CD4-positive, alpha-beta T cell treated with Interleukin-1 beta for 1 hour (primary cell): ENCODE results near the gene SOD1.
A peak's percentile ranks its signal among the peaks of the same experiment; 100 is the strongest.
"Not testable (repeated sequence)": the region's sequence is repeated elsewhere in the genome, so short reads cannot be mapped to it uniquely, and the experiment has no call there.

Experiments used
- DNase-seq, 2 donors: peaks; one replicate each; pipeline ENCODE4 v3.0.0-alpha.2; 2020 to 2022

SOD1 gene

DNA sequence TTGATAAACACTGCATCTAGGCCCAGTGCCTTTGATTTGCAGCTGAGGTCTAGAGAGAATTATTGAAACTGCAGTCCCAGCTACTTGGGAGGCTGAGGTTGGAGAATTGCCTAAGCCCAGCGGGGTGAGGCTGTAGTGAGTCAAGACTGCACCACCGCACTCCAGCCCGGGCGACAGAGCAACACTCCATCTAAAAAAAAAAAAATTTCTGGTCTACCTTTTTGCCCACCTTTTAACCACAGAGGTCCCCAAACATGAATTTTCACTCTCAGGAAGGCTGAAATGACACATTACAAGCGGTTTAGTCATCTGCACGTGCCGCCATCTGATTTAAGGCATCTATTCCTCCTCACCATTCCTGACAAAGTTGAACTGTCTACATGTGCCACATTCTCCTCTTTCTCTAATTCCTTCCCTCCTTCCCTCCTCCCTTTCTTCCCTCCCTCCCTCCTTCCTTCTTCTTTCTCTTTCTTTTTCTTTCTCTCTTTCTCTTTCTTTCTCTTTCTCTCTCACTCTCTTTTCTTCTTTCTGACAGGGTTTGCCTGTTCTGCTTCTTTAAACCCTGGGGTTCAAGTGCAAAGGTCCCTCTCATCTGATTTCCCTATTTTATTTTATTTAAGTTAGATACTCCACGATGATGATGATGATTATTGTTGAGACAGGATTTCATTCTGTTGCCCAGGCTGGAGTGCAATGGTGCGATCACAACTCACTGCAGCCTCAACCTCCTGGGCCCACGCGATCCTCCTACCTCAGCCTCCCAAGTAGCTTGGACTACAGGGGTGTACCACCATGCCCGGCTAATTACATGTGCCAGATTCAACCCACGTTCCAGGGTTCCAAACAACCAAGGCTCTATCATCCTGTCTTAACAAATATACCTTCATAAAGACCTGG is 3.0 kb upstream of the SOD1 start:
- DNase-seq: no peak

DNA sequence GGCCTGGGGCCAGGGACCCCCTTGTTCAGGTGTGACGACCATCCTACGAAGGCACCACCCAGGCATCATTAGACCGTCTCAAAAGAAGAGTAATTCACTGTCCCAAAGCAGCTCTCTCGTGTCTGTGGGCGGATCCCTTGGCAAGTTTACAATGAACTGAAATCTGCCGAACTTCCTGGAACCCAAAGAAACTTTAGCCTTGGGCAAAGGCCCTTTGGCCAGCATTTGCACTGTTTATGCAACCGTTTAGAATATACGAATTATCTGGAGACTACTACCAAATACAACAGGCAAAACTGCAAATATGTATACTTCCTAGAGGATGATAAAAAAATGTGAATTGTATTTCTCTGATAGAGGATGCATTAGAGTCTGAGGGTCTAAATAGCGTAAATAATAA is 1.4 kb upstream of the SOD1 start:
- DNase-seq: no peak

DNA sequence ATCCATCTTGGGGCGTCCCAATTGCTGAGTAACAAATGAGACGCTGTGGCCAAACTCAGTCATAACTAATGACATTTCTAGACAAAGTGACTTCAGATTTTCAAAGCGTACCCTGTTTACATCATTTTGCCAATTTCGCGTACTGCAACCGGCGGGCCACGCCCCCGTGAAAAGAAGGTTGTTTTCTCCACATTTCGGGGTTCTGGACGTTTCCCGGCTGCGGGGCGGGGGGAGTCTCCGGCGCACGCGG is 282 bp upstream of the SOD1 start:
- no peak for DNase-seq

DNA sequence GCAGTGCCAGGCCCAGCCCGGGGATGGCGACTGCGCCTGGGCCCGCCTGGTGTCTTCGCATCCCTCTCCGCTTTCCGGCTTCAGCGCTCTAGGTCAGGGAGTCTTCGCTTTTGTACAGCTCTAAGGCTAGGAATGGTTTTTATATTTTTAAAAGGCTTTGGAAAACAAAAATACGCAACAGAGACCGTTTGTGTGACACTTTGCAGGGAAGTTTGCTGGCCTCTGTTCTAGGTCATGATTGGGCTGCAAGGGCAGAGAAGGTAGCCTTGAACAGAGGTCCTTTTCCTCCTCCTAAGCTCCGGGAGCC is 719 bp downstream of the SOD1 start:
- no peak for DNase-seq

DNA sequence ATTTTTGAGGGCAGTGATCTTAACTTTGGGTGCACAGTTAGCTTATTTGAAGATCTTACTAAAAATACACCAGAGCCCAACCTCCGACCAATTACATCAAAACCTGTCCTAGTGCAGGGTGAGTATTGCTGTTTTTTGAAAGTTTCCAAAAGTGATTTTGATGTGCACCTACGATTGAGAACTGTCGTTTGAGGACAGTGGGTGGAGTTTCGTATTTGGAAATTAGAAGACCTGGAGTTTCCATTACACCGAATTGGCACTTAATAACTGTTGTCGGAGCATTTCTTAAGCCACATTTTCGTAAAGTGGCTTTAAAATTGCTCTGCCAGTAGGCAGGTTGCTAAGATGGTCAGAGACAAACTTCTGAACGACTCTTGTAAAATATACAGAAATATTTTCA is 1.1 kb downstream of the SOD1 start:
- no peak for DNase-seq

DNA sequence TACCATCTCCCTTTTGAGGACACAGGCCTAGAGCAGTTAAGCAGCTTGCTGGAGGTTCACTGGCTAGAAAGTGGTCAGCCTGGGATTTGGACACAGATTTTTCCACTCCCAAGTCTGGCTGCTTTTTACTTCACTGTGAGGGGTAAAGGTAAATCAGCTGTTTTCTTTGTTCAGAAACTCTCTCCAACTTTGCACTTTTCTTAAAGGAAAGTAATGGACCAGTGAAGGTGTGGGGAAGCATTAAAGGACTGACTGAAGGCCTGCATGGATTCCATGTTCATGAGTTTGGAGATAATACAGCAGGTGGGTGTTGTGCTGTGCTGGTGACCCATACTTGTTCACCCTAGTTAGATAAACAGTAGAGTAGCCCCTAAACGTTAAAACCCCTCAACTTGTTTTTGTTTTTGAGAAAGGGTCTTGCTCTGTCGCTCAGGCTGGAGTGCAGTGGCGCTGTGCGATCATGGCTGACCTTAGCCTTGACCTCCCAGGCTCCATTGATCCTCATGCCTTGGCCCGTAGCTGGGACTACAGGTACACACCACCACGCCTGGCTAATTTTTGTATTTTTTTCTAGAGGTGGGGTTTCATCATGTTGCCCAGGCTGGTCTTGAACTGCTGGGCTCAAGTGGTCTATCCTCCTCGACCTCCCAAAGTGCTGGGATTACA is 4.2 kb downstream of the SOD1 start:
- DNase-seq: no peak

DNA sequence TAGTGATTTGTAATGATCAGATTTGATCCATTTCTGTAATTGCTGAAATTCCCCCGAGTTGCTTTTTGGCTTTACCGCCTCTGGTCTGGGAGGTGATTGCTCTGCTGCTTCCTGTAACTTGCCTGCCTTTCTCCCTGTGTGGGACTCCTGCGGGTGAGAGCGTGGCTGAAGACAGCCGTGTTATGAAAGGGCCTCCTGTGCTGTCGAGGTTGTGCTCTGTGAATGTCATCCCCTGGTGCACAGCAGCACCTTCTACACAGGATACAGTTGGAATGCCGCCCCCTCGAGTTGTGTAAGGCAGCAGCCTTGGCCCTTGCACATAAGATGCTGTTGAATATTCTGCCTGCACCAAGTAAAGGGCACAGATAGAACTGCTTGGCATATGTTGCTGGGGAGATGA is 5.9 kb downstream of the SOD1 start:
- DNase-seq: peak in 1 of 2 donors; percentile 15

DNA sequence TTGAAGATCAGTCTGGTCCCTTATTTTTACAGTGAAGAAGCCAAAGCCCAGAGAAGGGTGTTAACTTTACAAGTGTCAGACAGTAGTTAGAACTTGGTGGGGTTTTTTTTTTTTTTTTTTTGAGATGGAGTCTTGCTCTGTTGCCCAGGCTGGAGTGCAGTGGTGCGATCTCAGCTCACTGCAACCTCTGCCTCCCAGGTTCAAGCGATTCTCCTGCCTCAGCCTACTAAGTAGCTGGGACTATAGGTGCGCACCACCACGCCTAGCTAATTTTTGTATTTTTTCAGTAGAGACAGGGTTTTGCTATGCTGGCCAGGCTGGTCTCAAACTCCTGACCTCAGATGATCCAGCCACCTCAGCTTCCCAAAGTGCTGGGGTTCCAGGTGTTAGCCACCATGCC is 6.4 kb downstream of the SOD1 start:
- not testable (repeated sequence) for DNase-seq

DNA sequence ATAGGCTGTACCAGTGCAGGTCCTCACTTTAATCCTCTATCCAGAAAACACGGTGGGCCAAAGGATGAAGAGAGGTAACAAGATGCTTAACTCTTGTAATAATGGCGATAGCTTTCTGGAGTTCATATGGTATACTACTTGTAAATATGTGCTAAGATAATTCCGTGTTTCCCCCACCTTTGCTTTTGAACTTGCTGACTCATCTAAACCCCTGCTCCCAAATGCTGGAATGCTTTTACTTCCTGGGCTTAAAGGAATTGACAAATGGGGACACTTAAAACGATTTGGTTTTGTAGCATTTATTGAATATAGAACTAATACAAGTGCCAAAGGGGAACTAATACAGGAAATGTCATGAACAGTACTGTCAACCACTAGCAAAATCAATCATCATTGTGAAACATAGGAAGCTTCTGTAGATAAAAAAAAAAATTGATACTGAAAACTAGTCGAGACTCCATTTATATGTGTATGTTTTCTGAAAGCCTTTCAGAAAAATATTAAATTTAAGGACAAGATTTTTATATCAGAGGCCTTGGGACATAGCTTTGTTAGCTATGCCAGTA is 7.0 kb downstream of the SOD1 start:
- DNase-seq: no peak

DNA sequence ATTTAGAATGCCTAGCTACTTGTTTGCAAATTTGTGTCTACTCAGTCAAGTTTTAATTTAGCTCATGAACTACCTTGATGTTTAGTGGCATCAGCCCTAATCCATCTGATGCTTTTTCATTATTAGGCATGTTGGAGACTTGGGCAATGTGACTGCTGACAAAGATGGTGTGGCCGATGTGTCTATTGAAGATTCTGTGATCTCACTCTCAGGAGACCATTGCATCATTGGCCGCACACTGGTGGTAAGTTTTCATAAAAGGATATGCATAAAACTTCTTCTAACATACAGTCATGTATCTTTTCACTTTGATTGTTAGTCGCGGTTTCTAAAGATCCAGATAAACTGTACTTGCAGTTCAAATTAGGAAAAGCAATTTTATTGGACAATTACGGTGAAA is 7.6 kb downstream of the SOD1 start:
- DNase-seq: no peak

DNA sequence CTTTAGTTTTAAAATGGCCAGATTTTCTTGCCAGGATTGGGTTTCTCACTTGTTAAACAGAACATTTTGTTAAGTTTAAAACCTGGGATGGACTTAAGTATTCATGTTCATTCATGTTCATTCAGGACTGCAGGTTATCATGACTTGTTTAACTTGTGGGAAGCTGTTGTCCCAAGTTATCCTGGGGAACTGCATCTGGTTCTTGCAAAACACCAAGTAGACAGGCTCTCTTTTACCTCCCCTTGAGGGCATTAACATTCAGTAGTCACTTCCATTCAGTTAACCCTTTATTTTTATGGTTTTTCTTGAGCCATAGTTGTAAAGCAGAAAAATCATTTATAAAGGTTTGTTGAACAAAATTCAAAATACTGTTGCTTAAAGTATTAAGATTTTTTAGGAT is 8.1 kb downstream of the SOD1 start:
- DNase-seq: no peak

DNA sequence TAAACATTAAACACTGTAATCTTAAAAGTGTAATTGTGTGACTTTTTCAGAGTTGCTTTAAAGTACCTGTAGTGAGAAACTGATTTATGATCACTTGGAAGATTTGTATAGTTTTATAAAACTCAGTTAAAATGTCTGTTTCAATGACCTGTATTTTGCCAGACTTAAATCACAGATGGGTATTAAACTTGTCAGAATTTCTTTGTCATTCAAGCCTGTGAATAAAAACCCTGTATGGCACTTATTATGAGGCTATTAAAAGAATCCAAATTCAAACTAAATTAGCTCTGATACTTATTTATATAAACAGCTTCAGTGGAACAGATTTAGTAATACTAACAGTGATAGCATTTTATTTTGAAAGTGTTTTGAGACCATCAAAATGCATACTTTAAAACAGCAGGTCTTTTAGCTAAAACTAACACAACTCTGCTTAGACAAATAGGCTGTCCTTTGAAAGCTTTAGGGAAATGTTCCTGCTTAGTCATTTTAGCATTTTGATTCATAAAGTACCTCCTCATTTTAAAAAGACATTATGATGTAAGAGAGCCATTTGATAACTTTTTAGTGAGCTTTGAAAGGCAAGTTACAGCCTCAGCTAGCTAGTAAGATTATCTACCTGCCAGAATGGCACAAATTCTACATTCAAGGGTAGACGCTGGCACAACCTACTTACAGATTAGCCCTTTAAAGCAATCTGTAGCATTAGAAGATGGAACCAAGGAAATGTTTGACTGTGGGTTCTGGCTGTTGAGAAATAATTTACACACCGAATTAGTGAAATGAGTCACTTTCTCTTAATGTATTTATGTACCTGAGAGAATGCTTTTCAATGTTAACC is 9.4 kb downstream of the SOD1 start:
- no peak for DNase-seq

DNA sequence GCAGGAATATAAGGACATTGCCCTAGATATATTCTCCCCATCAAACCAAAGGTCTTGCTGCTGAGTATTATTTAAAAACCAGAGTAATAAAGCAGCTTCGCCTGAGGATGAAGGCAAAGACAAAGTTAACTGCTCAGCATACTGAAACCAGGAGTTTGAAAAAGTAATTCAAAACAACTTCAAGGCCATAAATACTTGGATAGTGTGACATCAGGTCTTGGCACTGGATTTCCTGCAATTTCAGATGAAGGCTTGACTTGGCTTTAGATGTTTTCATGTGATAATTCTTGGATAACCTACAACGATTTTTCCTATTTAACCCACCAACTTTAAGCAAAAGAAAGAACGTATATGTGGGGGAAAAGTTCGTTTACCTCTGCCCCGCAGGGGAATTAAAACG is 10.6 kb downstream of the SOD1 start:
- no peak for DNase-seq

DNA sequence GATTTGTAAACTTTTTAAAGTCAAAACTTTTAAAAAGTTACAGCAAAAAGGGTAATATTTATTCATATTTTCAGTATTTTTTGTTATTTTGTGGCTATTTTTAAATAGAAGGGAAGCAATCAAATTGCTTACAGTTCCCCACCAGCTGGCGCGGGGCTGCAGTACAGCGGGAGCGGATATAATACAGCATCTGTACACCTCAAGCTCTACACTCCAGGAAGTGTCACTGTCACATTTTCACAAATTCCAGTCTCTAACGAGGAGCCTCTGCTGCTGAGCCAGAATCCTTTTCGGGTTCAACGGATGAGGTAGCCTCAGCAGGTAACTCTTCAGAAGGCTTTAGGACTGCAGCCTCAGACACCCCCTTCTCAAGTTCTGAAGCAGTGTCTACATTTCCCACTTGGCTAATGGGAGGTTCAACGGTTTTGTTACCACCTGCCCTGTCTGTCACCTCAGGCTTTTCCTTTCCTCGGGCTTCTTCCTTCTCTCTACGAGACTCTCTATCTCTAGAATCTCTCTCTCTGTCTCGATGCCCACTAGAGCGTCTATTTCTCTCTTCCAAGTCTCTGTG is 11.7 kb downstream of the SOD1 start:
- no peak for DNase-seq

DNA sequence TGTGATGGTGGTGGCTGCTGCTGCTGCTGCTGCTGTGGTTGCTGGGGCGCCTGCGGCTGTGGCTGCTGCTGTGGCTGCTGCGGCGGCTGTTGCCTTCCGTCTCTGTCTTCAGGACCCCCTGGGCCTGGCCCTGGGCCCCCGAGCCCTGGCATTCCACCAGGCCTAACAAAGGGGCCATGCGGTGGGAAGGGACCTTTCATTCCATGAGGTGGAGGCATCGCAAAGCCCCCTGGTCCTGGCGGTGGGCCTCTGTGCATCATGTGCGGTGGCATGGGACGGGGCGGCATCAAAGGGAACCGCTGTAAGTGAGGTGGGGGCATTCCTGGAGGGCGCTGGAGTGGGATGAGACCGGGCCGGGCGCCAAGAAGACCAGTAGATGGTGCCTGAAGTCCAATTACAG is 12.4 kb downstream of the SOD1 start:
- no peak for DNase-seq

DNA sequence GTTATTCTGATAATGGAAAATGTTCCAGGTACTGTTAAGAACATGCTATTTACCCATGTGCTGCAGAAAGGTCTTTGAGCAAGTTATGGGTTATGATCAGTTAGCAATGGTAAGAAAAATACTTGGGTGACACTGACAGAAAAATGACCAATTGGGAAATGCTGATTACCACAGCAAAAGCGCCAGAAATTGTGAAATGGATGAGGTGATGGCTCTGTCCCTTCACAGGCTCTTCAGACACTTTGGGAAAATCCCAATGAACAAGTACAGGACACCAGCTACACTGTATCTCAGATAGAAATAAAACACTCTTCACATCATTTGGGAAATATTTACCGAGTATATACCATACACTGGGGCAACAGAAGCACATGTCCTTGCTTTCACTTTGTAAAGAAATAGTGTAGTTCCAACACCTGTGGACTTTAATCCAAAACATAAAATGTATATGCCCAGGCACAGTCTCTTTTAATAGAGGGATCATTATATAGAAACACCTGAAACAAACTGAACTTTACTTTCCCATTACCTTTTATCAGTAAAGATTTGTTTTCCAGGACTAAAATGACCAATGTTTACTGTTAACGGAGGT is 13.9 kb downstream of the SOD1 start:
- no peak for DNase-seq

DNA sequence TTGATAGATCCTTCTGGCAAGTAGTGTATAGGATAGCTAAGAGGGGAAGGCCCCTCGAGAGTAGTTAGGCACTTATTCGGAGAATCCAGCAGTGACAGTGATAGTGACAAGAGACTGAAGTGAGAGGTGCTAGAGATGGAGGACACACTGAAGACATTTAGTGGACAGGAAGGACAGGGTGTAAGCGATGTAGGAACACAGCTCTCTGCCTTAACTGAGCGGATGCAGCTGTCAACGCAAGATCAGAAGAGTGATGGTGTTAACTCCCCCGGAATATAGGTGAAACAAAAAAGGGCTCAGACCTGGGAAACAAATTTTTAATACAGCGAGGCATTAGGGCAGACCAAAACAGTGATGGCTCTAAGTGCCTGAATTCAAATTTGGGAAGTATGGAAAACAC is 15.8 kb downstream of the SOD1 start:
- no peak for DNase-seq

DNA sequence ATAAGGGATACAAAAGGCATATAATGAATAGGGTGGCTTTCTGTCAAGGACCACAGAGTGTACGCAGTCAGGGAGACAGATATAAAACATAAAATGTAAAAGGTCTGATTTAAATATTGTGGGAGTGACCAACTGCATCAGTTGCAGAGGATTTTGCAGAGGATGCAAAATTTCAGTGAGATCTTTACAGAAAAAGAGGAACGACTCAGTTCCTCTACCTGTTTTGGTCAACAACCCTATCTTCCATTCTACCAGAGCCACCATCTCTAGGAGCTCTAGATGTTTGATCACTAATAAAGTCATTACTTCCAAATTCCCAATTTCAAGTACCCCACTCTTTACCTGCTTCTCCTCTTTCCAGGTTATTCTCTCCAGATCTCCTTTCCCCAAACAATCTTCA is 16.5 kb downstream of the SOD1 start:
- DNase-seq: no peak

DNA sequence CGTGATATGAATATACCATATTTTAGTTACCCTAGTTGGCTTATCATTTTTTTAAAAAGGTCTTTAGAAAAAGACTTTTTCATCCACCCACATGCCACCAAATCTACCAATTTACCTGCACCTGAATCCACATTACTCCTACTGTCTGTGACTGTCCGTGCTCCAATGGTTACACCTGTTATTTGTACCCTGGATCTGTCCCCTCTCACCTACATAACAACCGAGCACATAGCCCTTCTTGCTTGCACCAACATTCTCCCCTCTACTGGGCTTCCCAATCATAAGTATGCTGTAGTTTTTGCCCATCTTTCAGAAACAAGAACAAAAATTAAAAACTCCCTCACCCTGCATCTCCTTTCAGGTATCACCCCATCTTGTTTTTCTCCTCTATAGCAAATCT is 17.6 kb downstream of the SOD1 start:
- DNase-seq: no peak

DNA sequence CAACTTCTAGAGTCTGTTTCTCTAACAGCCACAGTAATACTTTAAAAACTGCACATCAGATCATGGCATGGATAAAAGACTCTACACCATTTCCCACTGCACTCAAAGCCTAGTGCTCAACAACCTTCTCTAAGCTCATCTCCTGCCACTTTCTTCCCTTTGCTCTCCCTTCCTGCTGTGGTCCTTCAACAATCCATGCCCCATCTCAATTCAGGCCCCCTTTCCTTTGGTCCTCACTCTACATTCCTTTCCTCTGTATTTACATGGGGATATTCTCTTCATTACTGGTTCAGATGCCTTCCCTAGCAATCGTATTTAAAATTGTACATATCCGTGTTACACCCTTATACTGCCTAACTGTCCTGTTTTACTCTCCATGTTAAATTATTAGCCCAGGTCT is 19.0 kb downstream of the SOD1 start:
- DNase-seq: no peak

DNA sequence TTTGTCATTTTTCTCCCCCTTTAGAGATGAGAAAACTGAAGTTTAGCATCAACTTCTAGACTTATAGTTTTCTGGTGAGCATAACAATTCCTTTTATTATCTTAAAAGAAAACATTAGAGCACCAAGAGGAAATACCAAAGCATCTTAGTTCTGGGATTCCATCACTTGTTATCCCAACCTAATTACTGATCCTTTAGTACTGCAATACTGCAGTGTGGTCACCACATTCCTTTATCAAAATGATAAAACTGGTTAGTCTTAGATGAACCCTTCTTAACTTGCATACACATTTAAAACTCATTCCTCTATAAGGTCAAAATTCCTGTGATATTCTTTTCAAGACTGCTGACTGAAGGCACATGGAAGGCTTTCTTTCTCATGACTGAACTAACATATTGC is 23.1 kb downstream of the SOD1 start:
- no peak for DNase-seq

DNA sequence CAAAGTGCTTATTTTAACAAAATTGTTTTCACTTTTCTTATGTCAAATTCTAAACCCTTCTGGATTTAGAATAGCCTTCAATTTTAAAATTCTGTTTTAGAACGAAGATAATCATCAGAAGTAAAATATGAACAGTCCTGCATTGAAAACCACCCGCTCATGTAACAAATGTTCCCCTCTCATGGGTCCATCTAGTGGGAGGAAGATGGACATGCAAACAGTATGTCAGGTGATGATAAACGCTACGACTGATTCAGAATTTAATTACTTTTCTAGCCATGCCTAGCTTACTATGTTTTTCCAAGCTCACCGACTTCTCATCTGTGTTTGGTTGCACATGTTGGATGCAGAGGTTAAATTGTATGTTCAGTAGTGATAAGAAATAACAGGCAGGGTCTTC is 23.5 kb downstream of the SOD1 start:
- DNase-seq: no peak

DNA sequence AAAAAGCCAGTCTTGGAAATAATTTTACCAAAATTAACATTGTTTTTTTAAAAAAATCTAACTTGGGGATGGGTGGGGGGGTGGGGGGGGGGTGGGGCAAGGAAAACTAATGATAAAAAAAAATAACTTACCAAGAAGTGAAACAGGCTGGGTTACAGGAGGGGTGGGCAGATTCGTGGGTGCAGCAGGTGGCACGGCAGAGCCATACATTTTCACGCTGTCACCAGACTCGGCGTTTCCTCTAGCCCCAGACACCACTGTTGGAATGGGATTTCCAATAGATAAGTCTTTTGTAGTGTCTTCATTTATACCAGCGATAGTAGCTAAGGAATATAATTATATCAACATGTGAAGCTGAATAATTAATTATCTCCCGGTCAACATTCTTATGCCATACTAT is 25.4 kb downstream of the SOD1 start:
- no peak for DNase-seq
